Measurements from ENCODE around the gene PDSS2.

DNA sequence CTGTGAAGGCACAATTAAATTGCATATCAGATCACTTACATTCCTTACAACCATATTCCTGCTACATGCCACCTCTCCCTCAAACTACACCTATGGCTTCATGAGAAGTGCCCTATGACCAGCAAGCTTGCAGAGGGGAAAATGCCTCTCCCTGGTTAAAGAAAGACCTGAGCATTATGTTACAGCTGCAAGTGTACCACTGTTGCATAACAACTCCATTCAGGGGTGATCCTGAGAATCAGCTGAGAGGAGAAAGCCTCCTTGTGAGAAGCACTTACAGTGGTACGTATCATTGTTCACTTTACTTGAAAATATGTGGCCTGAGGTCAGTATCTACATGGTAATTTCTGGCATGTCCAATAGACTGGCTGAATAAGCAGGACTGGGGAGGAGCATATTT, 20.0 kb downstream of the PDSS2 start:
- TF ChIP-seq, protein P1, sequence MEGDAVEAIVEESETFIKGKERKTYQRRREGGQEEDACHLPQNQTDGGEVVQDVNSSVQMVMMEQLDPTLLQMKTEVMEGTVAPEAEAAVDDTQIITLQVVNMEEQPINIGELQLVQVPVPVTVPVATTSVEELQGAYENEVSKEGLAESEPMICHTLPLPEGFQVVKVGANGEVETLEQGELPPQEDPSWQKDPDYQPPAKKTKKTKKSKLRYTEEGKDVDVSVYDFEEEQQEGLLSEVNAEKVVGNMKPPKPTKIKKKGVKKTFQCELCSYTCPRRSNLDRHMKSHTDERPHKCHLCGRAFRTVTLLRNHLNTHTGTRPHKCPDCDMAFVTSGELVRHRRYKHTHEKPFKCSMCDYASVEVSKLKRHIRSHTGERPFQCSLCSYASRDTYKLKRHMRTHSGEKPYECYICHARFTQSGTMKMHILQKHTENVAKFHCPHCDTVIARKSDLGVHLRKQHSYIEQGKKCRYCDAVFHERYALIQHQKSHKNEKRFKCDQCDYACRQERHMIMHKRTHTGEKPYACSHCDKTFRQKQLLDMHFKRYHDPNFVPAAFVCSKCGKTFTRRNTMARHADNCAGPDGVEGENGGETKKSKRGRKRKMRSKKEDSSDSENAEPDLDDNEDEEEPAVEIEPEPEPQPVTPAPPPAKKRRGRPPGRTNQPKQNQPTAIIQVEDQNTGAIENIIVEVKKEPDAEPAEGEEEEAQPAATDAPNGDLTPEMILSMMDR (optimal IDR thresholded peaks at IDR 0.05 in 1 of 3, IDR thresholded peaks at IDR 0.05 in 1 of 3, conservative IDR thresholded peaks at IDR 0.05 in 1 of 3; ENCODE audit: extremely low read depth in 1 of 3, insufficient read depth in 2 of 3, low read length in 3 of 3): no peak
- no peak for TF ChIP-seq EZH2 (IDR thresholded peaks at IDR 0.05; ENCODE audit: low read length)

All from keratinocyte (primary cell).